Retinal pigment epithelial cell (primary cell): Measurements from ENCODE around the gene SLC31A1.

Experiments used
- DNase-seq: peaks from one replicate; pipeline ENCODE4 v3.0.0-alpha.2; 2010; ENCODE audit warnings: low read depth
- H3K4me3 ChIP-seq: 2 replicates; pipeline ENCODE4 v1.5.1; 2011; ENCODE audit warnings: mild to moderate bottlenecking, low read length, control low read depth, moderate library complexity
- CTCF ChIP-seq: conservative IDR thresholded peaks from 2 replicates; pipeline ENCODE4 v1.5.1; 2011; ENCODE audit warnings: low read depth, low read length, control low read depth, inconsistent platforms

Gene SLC31A1

GRCh38 chr9:113258282-113258681, 36.9 kb downstream of the SLC31A1 start:
- no peak for DNase-seq
- no peak overlapping the region for H3K4me3 ChIP-seq
- TF ChIP-seq CTCF = no peak

GRCh38 chr9:113261917-113262671, 40.8 kb downstream of the SLC31A1 start:
- no peak for TF ChIP-seq CTCF
- no peak for DNase-seq

GRCh38 chr9:113266174-113266573, 44.8 kb downstream of the SLC31A1 start:
- no peak overlapping the region for H3K4me3 ChIP-seq
- no peak for DNase-seq
- TF ChIP-seq CTCF = no peak

More at GRCh38 chr9:113261917-113262671, 40.8 kb downstream of the SLC31A1 start:
- no peak overlapping the region for H3K4me3 ChIP-seq

GRCh38 chr9:113267911-113268566, 46.7 kb downstream of the SLC31A1 start:
- no peak overlapping the region for H3K4me3 ChIP-seq
- no peak for DNase-seq
- TF ChIP-seq CTCF = no peak

- no peak for TF ChIP-seq CTCF
- H3K4me3 ChIP-seq = no peak overlapping the region
- no peak for DNase-seq
Measured at GRCh38 chr9:113269355-113269754, 48.0 kb downstream of the SLC31A1 start.

- TF ChIP-seq CTCF = no peak
- no peak overlapping the region for H3K4me3 ChIP-seq
- DNase-seq = no peak
Measured at GRCh38 chr9:113269871-113270270, 48.5 kb downstream of the SLC31A1 start.
